ENCODE measurements around the gene MOB3A.

DNA sequence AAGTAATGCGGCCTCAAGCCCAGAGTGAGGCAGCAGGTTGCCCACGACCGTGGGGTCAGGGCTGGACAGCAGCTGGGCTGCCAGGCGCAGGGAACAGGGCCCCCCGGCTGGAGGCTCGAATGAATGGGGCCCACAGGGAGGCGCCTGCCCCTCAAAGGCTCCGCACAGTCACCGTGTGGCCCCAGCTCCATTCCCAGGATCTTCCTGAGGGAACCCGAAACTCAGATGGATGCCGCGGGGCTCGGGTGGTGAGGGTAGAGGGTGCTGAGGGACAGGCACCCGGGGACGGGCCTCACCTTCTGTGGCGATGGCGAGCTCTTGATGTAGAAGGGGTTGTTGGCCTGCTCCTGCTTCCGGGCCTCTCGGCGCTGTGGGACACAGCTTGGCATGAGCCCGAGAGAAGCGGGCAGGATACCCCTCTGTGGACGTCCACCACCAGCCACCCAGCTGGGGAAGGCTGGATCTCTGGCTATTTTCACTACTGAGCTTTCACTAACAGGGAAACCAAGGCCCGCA lies 19.8 kb upstream of the MOB3A start:
- TF ChIP-seq, protein P1, sequence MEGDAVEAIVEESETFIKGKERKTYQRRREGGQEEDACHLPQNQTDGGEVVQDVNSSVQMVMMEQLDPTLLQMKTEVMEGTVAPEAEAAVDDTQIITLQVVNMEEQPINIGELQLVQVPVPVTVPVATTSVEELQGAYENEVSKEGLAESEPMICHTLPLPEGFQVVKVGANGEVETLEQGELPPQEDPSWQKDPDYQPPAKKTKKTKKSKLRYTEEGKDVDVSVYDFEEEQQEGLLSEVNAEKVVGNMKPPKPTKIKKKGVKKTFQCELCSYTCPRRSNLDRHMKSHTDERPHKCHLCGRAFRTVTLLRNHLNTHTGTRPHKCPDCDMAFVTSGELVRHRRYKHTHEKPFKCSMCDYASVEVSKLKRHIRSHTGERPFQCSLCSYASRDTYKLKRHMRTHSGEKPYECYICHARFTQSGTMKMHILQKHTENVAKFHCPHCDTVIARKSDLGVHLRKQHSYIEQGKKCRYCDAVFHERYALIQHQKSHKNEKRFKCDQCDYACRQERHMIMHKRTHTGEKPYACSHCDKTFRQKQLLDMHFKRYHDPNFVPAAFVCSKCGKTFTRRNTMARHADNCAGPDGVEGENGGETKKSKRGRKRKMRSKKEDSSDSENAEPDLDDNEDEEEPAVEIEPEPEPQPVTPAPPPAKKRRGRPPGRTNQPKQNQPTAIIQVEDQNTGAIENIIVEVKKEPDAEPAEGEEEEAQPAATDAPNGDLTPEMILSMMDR (IDR thresholded peaks at IDR 0.05; ENCODE audit: low read depth, low read length, poor library complexity, severe bottlenecking): no peak
- TF ChIP-seq EZH2phosphoT487 (IDR thresholded peaks at IDR 0.05; ENCODE audit: borderline replicate concordance, low read length): no peak
